SU-DHL-6 (cell line): ENCODE measurements around the gene PDPK1.
"Not testable (repeated sequence)": the region's sequence is repeated elsewhere in the genome, so short reads cannot be mapped to it uniquely, and the experiment has no call there.

ENCODE experiments used
- H2AFZ ChIP-seq: fragments of 200-600 bp; sonication (generic); 2 replicates; pipeline ENCODE4 v1.6.1; 2014; ENCODE audit warnings: low read depth, mild to moderate bottlenecking, moderate library complexity, mixed read lengths, antibody characterized with exemption, low read length; ENCODE audit not compliant: severe bottlenecking
- H3F3A ChIP-seq: fragments of 200-600 bp; shearing (Covaris generic); 2 replicates; pipeline ENCODE4 v1.6.0; 2016; ENCODE audit warnings: antibody characterized with exemption, mild to moderate bottlenecking; ENCODE audit not compliant: insufficient read depth
- H3K27ac ChIP-seq: fragments of 200-600 bp; sonication (generic); 2 replicates; pipeline ENCODE4 v1.5.1; 2016; ENCODE audit warnings: low read depth, mild to moderate bottlenecking, low read length, moderate library complexity, mixed read lengths
- H3K27me3 ChIP-seq: fragments of 200-600 bp; sonication (generic), shearing (Covaris generic); 2 replicates; pipeline ENCODE4 v1.6.0; 2014; ENCODE audit warnings: mild to moderate bottlenecking, low read length
- H3K36me3 ChIP-seq: fragments of 200-600 bp; sonication (generic); 2 replicates; pipeline ENCODE4 v1.6.1; 2014; ENCODE audit warnings: mild to moderate bottlenecking, low read length, mixed read lengths
- H3K4me2 ChIP-seq: fragments of 300-600, 200-600 bp; shearing (Covaris generic), sonication (generic); 2 replicates; pipeline ENCODE4 v1.6.0; 2014; ENCODE audit warnings: low read length, low read depth, mild to moderate bottlenecking; ENCODE audit not compliant: poor library complexity, severe bottlenecking
- H3K4me3 ChIP-seq: fragments of 200-600 bp; sonication (generic); 2 replicates; pipeline ENCODE4 v1.5.1; 2014; ENCODE audit warnings: antibody characterized with exemption, low read length, mild to moderate bottlenecking, mixed read lengths; ENCODE audit not compliant: insufficient read depth, poor library complexity, severe bottlenecking
- H3K79me2 ChIP-seq: fragments of 200-600 bp; sonication (generic); 2 replicates; pipeline ENCODE4 v1.6.1; 2014; ENCODE audit warnings: mild to moderate bottlenecking, low read length, moderate library complexity; ENCODE audit not compliant: insufficient read depth
- H3K9ac ChIP-seq: fragments of 200-600 bp; sonication (generic); 2 replicates; pipeline ENCODE4 v1.7.0; 2014; ENCODE audit warnings: mild to moderate bottlenecking, low read length
- H3K9me2 ChIP-seq: fragments of 200-600 bp; sonication (generic); replicated peaks from 2 replicates; pipeline ENCODE4 v1.6.1; 2014; ENCODE audit warnings: low read length; ENCODE audit not compliant: insufficient read depth
- H3K9me3 ChIP-seq: fragments of 200-600 bp; sonication (generic); 2 replicates; pipeline ENCODE4 v1.6.1; 2014; ENCODE audit warnings: low read length, mixed read lengths; ENCODE audit not compliant: insufficient read depth
- H4K20me1 ChIP-seq: fragments of 200-600 bp; sonication (generic); 2 replicates; pipeline ENCODE4 v1.6.1; 2014; ENCODE audit warnings: low read depth, mild to moderate bottlenecking, antibody characterized with exemption, low read length, moderate library complexity, mixed read lengths
- CTCF ChIP-seq: fragments of 200-600 bp; sonication (generic); IDR thresholded peaks from one replicate; pipeline ENCODE4 v1.5.1; 2017; ENCODE audit warnings: antibody characterized with exemption, mild to moderate bottlenecking, low read length, moderate library complexity; ENCODE audit not compliant: insufficient read depth, poor library complexity, severe bottlenecking
- EZH2phosphoT487 ChIP-seq: fragments of 200-600 bp; sonication (generic), shearing (Covaris generic); conservative IDR thresholded peaks from 2 replicates; pipeline ENCODE4 v1.6.1; 2018; ENCODE audit warnings: mild to moderate bottlenecking, antibody characterized with exemption, low read length, moderate library complexity, mixed read lengths

The PDPK1 gene

GRCh38 chr16:2614761-2615191 lies 77.0 kb downstream of the PDPK1 start:
- Histone ChIP-seq H3K36me3 (no peaks in the 10 kb centered on the region), H3K79me2 (no peaks in the 10 kb centered on the region), H4K20me1 (no peaks in the 10 kb centered on the region), H3K27me3 (no peaks in the 10 kb centered on the region), H3K4me3 (no peak overlapping the region), H2AFZ (no peak overlapping the region), H3K9me3 (no peaks in the 10 kb centered on the region), H3F3A (no peaks in the 10 kb centered on the region), H3K27ac (no peak overlapping the region), H3K4me2 (no peak overlapping the region), H3K9ac (no peak overlapping the region), H3K9me2 (no peaks in the 10 kb centered on the region)
- TF ChIP-seq CTCF: no peak
- TF ChIP-seq EZH2phosphoT487: no peak

GRCh38 chr16:2618964-2619363 lies 81.1 kb downstream of the PDPK1 start:
- not testable (repeated sequence) for H4K20me1 ChIP-seq, H3K4me3 ChIP-seq, H3K9me3 ChIP-seq, H3K9ac ChIP-seq, H3K79me2 ChIP-seq, H3F3A ChIP-seq, H3K36me3 ChIP-seq, H2AFZ ChIP-seq, H3K27me3 ChIP-seq, H3K4me2 ChIP-seq, H3K9me2 ChIP-seq, H3K27ac ChIP-seq

DNA sequence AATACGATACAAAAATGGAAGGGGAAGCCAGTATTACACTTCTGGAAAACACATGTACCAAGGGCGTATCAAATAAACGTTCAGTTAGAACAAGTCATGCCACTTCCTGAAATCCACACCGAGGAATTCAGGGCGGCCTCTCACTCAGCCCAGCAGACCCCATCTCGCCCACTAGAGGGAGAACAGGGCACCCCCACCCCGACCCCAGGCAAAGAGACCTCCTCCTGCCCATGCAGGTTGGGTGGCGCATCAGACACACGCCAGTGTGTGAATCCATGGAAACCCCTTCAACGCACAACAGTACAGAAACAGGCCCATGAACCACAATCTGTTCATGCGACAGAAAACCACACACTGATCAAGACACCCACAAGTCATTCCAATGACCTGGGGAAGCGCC lies 81.8 kb downstream of the PDPK1 start:
- not testable (repeated sequence) for H3K27ac ChIP-seq, H3K36me3 ChIP-seq, H3F3A ChIP-seq, H3K4me3 ChIP-seq, H3K4me2 ChIP-seq, H3K79me2 ChIP-seq, H3K9me3 ChIP-seq, H2AFZ ChIP-seq, H3K27me3 ChIP-seq, H4K20me1 ChIP-seq, H3K9ac ChIP-seq, H3K9me2 ChIP-seq

DNA sequence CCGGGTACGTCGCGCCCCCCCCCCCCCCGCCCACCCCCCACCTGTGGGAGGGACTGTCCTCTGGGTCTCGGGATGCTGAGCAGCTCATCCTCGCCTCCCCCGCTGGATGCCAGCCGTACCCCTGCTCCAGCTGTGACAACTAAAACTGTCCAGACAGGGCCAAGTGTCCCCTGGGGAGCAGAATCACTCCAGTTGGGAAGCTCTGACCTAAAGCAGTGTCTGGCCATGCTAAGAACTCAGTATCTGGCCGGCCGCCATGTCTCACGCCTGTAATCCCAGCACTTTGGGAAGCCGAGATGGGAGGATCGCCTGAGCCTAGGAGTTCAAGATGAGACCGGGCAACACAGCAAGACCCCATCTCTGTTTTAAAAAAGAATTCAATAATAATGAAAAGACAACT lies 83.0 kb downstream of the PDPK1 start:
- H3K36me3 ChIP-seq, H3K9me2 ChIP-seq, H3K79me2 ChIP-seq, H4K20me1 ChIP-seq, H2AFZ ChIP-seq, H3K4me2 ChIP-seq, H3K27ac ChIP-seq, H3K9ac ChIP-seq, H3K27me3 ChIP-seq, H3K4me3 ChIP-seq, H3F3A ChIP-seq, H3K9me3 ChIP-seq: not testable (repeated sequence)

GRCh38 chr16:2621395-2621794 lies 83.6 kb downstream of the PDPK1 start:
- not testable (repeated sequence) for H3K79me2 ChIP-seq, H3K4me3 ChIP-seq, H2AFZ ChIP-seq, H3K4me2 ChIP-seq, H3F3A ChIP-seq, H3K27me3 ChIP-seq, H3K36me3 ChIP-seq, H4K20me1 ChIP-seq, H3K27ac ChIP-seq, H3K9ac ChIP-seq, H3K9me2 ChIP-seq, H3K9me3 ChIP-seq

GRCh38 chr16:2627075-2627474 lies 89.3 kb downstream of the PDPK1 start:
- not testable (repeated sequence) for H3K27me3 ChIP-seq, H3K9ac ChIP-seq, H3K9me2 ChIP-seq, H3K4me3 ChIP-seq, H3K9me3 ChIP-seq, H3K27ac ChIP-seq, H3F3A ChIP-seq, H3K79me2 ChIP-seq, H3K36me3 ChIP-seq, H4K20me1 ChIP-seq, H2AFZ ChIP-seq, H3K4me2 ChIP-seq

GRCh38 chr16:2631203-2631602 lies 93.4 kb downstream of the PDPK1 start:
- not testable (repeated sequence) for H3K4me2 ChIP-seq, H3K9me3 ChIP-seq, H3K27me3 ChIP-seq, H3K27ac ChIP-seq, H4K20me1 ChIP-seq, H3K36me3 ChIP-seq, H3K9me2 ChIP-seq, H2AFZ ChIP-seq, H3K79me2 ChIP-seq, H3K9ac ChIP-seq, H3F3A ChIP-seq, H3K4me3 ChIP-seq

- H3K9me3 ChIP-seq, H3F3A ChIP-seq, H3K9me2 ChIP-seq, H3K36me3 ChIP-seq, H2AFZ ChIP-seq, H3K9ac ChIP-seq, H3K27me3 ChIP-seq, H4K20me1 ChIP-seq, H3K79me2 ChIP-seq, H3K4me2 ChIP-seq, H3K4me3 ChIP-seq, H3K27ac ChIP-seq: not testable (repeated sequence)
Measured at GRCh38 chr16:2632291-2632690, 94.5 kb downstream of the PDPK1 start.
